Stomach (tissue), 9 donors: ENCODE data around the gene CCDC85A. TPM values are rescaled to one million over a fixed set of nuclear protein-coding genes. Genes with fewer than 3 reads are reported as not detected.
A peak's percentile ranks its signal among the peaks of the same experiment; 100 is the strongest.

Experiments used
- DNase-seq, 2 donors: peaks; one replicate each; pipeline versions ENCODE4 v3.0.0 to v3.0.0-alpha.2; 2013 to 2019
- H3K27ac ChIP-seq, 5 donors: fragments of 200-600 bp in 4 of 5; sonication (generic) in 4 of 5; one replicate each; pipeline ENCODE4 v1.5.1; 2013 to 2019; ENCODE audit warnings: mild to moderate bottlenecking in 1 of 5, moderate library complexity in 1 of 5
- H3K27me3 ChIP-seq, 3 donors: fragments of 200-600 bp; sonication (generic); one replicate each; pipeline ENCODE4 v1.5.1; 2017 to 2019; ENCODE audit warnings: mixed run types in 1 of 3
- H3K36me3 ChIP-seq, 4 donors: fragments of 200-600 bp; sonication (generic); 1 replicate in 3 of 4; 2 replicates in 1 of 4; pipeline ENCODE4 v1.5.1; 2016 to 2019
- H3K4me1 ChIP-seq, 4 donors: fragments of 200-600 bp; sonication (generic); one replicate each; pipeline ENCODE4 v1.5.1; 2016 to 2019
- H3K4me3 ChIP-seq, 4 donors: fragments of 200-600 bp; sonication (generic) in 3 of 4; one replicate each; pipeline ENCODE4 v1.5.1; 2016 to 2019; ENCODE audit warnings: mild to moderate bottlenecking in 1 of 4
- H3K9me3 ChIP-seq, 4 donors: fragments of 200-600 bp; sonication (generic); one replicate each; pipeline ENCODE4 v1.5.1; 2016 to 2019
- CTCF ChIP-seq, 7 experiments: fragments of 450-650 bp in 4 of 7; fragments of 200-600 bp in 3 of 7; sonication (generic) in 3 of 7; IDR thresholded peaks; one replicate each; pipeline ENCODE4 v1.5.1; 2016 to 2019; ENCODE audit warnings: antibody characterized with exemption in 7 of 7, control low read depth in 2 of 7, mild to moderate bottlenecking in 1 of 7
- EP300 ChIP-seq: sonication (generic); formaldehyde crosslinking; IDR thresholded peaks from one replicate; pipeline ENCODE4 v1.6.1; 2017; ENCODE audit warnings: antibody characterized with exemption
- POLR2A ChIP-seq, 4 donors: fragments of 450-650 bp; IDR thresholded peaks; one replicate each; pipeline ENCODE4 v1.6.1; 2016; ENCODE audit warnings: antibody characterized with exemption in 4 of 4, control low read depth in 2 of 4, mild to moderate bottlenecking in 1 of 4, moderate library complexity in 1 of 4
- POLR2AphosphoS5 ChIP-seq, 3 donors: sonication (generic); formaldehyde crosslinking; IDR thresholded peaks; one replicate each; pipeline ENCODE4 v1.6.1; 2016; ENCODE audit warnings: antibody characterized with exemption in 3 of 3
- WGBS, 5 donors: extraction: QIAGEN DNeasy Blood & Tissue Kit in 3 of 5; methylation state at CpG; one replicate each; pipeline versions ENCODE4 v1.1.5 to v1.1.7; 2013 to 2018; 5-methylcytosine and 5-hydroxymethylcytosine counted together
- intact Hi-C: fragments of 100-400 bp; cut with DNase I; formaldehyde crosslinking; loops from one replicate; pipeline ENCODE4 v1.15.1; 2023; ENCODE audit warnings: low total_unique reads
- polyA plus RNA-seq, 3 donors: library from polyadenylated mRNA; stranded (reverse); fragments of 200-250 nt; gene quantifications; one replicate each; pipeline ENCODE4 v1.2.3, GENCODE V29; 2013
- total RNA-seq, 5 donors: library from RNA; depleted of rRNA; stranded (reverse); fragments of >200 nt; gene quantifications; one replicate each; pipeline versions ENCODE4 v1.1.0 to v1.2.3, GENCODE V29; 2014 to 2016
- donor health status: healthy with polysubstance abuse.
- donor health status: Bipolar disorder and iron deficiency.
- donor health status: healthy.

The CCDC85A gene
- total and polyA plus RNA-seq, 8 donors: 0.10 to 6.4 (median 3.2) TPM; not detected in 1

GRCh38 chr2:56382466-56382865 lies 198.7 kb downstream of the CCDC85A start:
- Histone ChIP-seq H3K36me3 (no peaks in the 10 kb centered on the region), H3K4me3 (no peak overlapping the region), H3K9me3 (no peaks in the 10 kb centered on the region), H3K27me3 (no peaks in the 10 kb centered on the region), H3K27ac (no peak overlapping the region), H3K4me1 (no peaks in the 10 kb centered on the region)
- intact Hi-C loops: no loop called here
- TF ChIP-seq EP300: no peak
- peak in 1 of 2 donors; percentile 16 for DNase-seq
- 0 to 17% (median 0%) methylated on average over 1 of the region's 1 CpG for WGBS, 5 donors

GRCh38 chr2:56386657-56387056 lies 202.9 kb downstream of the CCDC85A start:
- Histone ChIP-seq H3K36me3 (no peaks in the 10 kb centered on the region), H3K4me3 (no peak overlapping the region), H3K27ac (no peak overlapping the region), H3K4me1 (no peaks in the 10 kb centered on the region), H3K27me3 (no peaks in the 10 kb centered on the region), H3K9me3 (no peaks in the 10 kb centered on the region)
- intact Hi-C loops: no loop called here
- DNase-seq: no peak
- WGBS, 5 donors: 70 to 91% (median 85%) methylated on average over 1 of the region's 1 CpG
- TF ChIP-seq EP300: no peak
- no peak for TF ChIP-seq CTCF (IDR thresholded peaks at IDR 0.05)
- no peak for TF ChIP-seq POLR2A (IDR thresholded peaks at IDR 0.05)
- no peak for TF ChIP-seq POLR2AphosphoS5 (IDR thresholded peaks at IDR 0.05)

- intact Hi-C loops: no loop called here
Observed at GRCh38 chr2:56390644-56391043, 206.9 kb downstream of the CCDC85A start.

GRCh38 chr2:56410140-56410539 lies 226.3 kb downstream of the CCDC85A start:
- no peak for TF ChIP-seq POLR2A (IDR thresholded peaks at IDR 0.05)
- no peak for TF ChIP-seq EP300
- TF ChIP-seq POLR2AphosphoS5 (IDR thresholded peaks at IDR 0.05): no peak
- no peak for TF ChIP-seq CTCF (IDR thresholded peaks at IDR 0.05)
- no peaks in the 10 kb centered on the region for H3K36me3 ChIP-seq
- intact Hi-C loops: no loop called here

More at GRCh38 chr2:56390644-56391043, 206.9 kb downstream of the CCDC85A start:
- H3K27me3 ChIP-seq: no peaks in the 10 kb centered on the region
- DNase-seq: no peak
- H3K36me3 ChIP-seq: no peaks in the 10 kb centered on the region
- TF ChIP-seq POLR2A (IDR thresholded peaks at IDR 0.05): no peak
- TF ChIP-seq CTCF (IDR thresholded peaks at IDR 0.05): no peak
- no peak for TF ChIP-seq EP300
- no peak for TF ChIP-seq POLR2AphosphoS5 (IDR thresholded peaks at IDR 0.05)
- no peak overlapping the region for H3K27ac ChIP-seq
- no peak overlapping the region for H3K4me3 ChIP-seq
- WGBS, 5 donors: 53 to 69% (median 55%) methylated on average over 2 of the region's 2 CpGs
- no peaks in the 10 kb centered on the region for H3K9me3 ChIP-seq
- H3K4me1 ChIP-seq: no peaks in the 10 kb centered on the region

GRCh38 chr2:56416500-56417176 lies 232.8 kb downstream of the CCDC85A start:
- Histone ChIP-seq H3K4me1 (no peaks in the 10 kb centered on the region), H3K4me3 (no peak overlapping the region), H3K9me3 (peaks cover 0 to 12% (median 10%) of the 10 kb centered on the region in 4 donors), H3K27ac (no peak overlapping the region), H3K27me3 (no peaks in the 10 kb centered on the region), H3K36me3 (no peaks in the 10 kb centered on the region)
- 60 to 79% (median 67%) methylated on average over 1 of the region's 1 CpG for WGBS, 5 donors
- intact Hi-C loops: no loop called here
- TF ChIP-seq CTCF (IDR thresholded peaks at IDR 0.05): no peak
- DNase-seq: no peak

More at GRCh38 chr2:56410140-56410539, 226.3 kb downstream of the CCDC85A start:
- WGBS, 5 donors: 62 to 88% (median 74%) methylated on average over 1 of the region's 1 CpG
- DNase-seq: no peak
- H3K27ac ChIP-seq: no peak overlapping the region
- no peaks in the 10 kb centered on the region for H3K9me3 ChIP-seq
- H3K4me3 ChIP-seq: no peak overlapping the region
- no peaks in the 10 kb centered on the region for H3K27me3 ChIP-seq
- H3K4me1 ChIP-seq: no peaks in the 10 kb centered on the region
